Smooth muscle cell of the brain vasculature (primary cell): ENCODE results near the gene C3.

Source experiments
- DNase-seq: peaks from one replicate; pipeline ENCODE4 v3.0.0-alpha.2; 2012; ENCODE audit warnings: low read depth, low spot score

C3 gene

GRCh38 chr19:6745965-6746364, 25.5 kb upstream of the C3 start:
- no peak for DNase-seq

- DNase-seq = no peak
Measured at GRCh38 chr19:6744381-6745301, 24.2 kb upstream of the C3 start.

GRCh38 chr19:6743714-6744380, 23.4 kb upstream of the C3 start:
- DNase-seq = no peak

GRCh38 chr19:6743066-6743465, 22.6 kb upstream of the C3 start:
- DNase-seq = no peak

- DNase-seq = no peak
Measured at GRCh38 chr19:6740589-6741343, 20.3 kb upstream of the C3 start.

GRCh38 chr19:6739883-6740588, 19.6 kb upstream of the C3 start:
- DNase-seq = no peak

GRCh38 chr19:6739390-6739882, 19.0 kb upstream of the C3 start, which contains the start of gene TRIP10:
Gene TRIP10, plus strand, starts transcription at chr19:6739680. Its CDS starts 82 bp downstream, at chr19:6739762.
- DNase-seq = no peak

GRCh38 chr19:6738787-6739389, 18.4 kb upstream of the C3 start:
- DNase-seq = no peak

GRCh38 chr19:6737873-6738786, 17.7 kb upstream of the C3 start:
- no peak for DNase-seq

- DNase-seq = peak; percentile 99
Measured at GRCh38 chr19:6737284-6737872, 16.9 kb upstream of the C3 start, which contains the start of gene GPR108. Gene GPR108, minus strand, starts transcription at chr19:6737580. Its CDS starts 4 bp downstream, at chr19:6737576.

GRCh38 chr19:6736917-6737283, 16.4 kb upstream of the C3 start:
- DNase-seq = no peak

GRCh38 chr19:6736169-6736916, 15.9 kb upstream of the C3 start:
- DNase-seq = no peak

- DNase-seq = no peak
Measured at GRCh38 chr19:6735181-6735911, 14.9 kb upstream of the C3 start.

GRCh38 chr19:6734096-6734696, 13.7 kb upstream of the C3 start:
- no peak for DNase-seq

- DNase-seq = no peak
Measured at GRCh38 chr19:6733338-6734095, 13.1 kb upstream of the C3 start.

GRCh38 chr19:6732803-6733337, 12.4 kb upstream of the C3 start:
- DNase-seq = no peak

GRCh38 chr19:6731822-6732221, 11.4 kb upstream of the C3 start:
- no peak for DNase-seq
